Measurements from ENCODE around the gene EMC6.
A peak's percentile ranks its signal among the peaks of the same experiment; 100 is the strongest.

EMC6 gene

GRCh38 chr17:3689262-3690093, 20.9 kb downstream of the EMC6 start:
- TF ChIP-seq CTCF (IDR thresholded peaks at IDR 0.05; ENCODE audit: insufficient read depth, low read depth, low read length, missing control alignments), result no peak
- H3K4me3 ChIP-seq (ENCODE audit: low read depth, low read length), result no peak overlapping the region
- DNase-seq (ENCODE audit: low read depth), result no peak

- DNase-seq (ENCODE audit: low read depth), result no peak
- TF ChIP-seq CTCF (IDR thresholded peaks at IDR 0.05; ENCODE audit: insufficient read depth, low read depth, low read length, missing control alignments), result no peak
- no peak overlapping the region for H3K4me3 ChIP-seq (ENCODE audit: low read depth, low read length)
Observed at GRCh38 chr17:3690094-3690715, 21.6 kb downstream of the EMC6 start.

GRCh38 chr17:3691617-3692067, 23.0 kb downstream of the EMC6 start:
- DNase-seq (ENCODE audit: low read depth), result no peak
- H3K4me3 ChIP-seq (ENCODE audit: low read depth, low read length), result no peak overlapping the region
- TF ChIP-seq CTCF (IDR thresholded peaks at IDR 0.05; ENCODE audit: insufficient read depth, low read depth, low read length, missing control alignments), result peak; percentile 20

- peak; percentile 3 for TF ChIP-seq CTCF (IDR thresholded peaks at IDR 0.05; ENCODE audit: insufficient read depth, low read depth, low read length, missing control alignments)
- no peak for DNase-seq (ENCODE audit: low read depth)
- H3K4me3 ChIP-seq (ENCODE audit: low read depth, low read length), result no peak overlapping the region
Observed at GRCh38 chr17:3692346-3692745, 23.7 kb downstream of the EMC6 start.

GRCh38 chr17:3693141-3693540, 24.5 kb downstream of the EMC6 start:
- H3K4me3 ChIP-seq (ENCODE audit: low read depth, low read length), result peak overlapping the region; percentile 81
- DNase-seq (ENCODE audit: low read depth), result no peak
- no peak for TF ChIP-seq CTCF (IDR thresholded peaks at IDR 0.05; ENCODE audit: insufficient read depth, low read depth, low read length, missing control alignments)

GRCh38 chr17:3693829-3694231, 25.2 kb downstream of the EMC6 start:
- no peak for TF ChIP-seq CTCF (IDR thresholded peaks at IDR 0.05; ENCODE audit: insufficient read depth, low read depth, low read length, missing control alignments)
- peak overlapping the region; percentile 81 for H3K4me3 ChIP-seq (ENCODE audit: low read depth, low read length)
- peak; percentile 96 for DNase-seq (ENCODE audit: low read depth)

Measured in GM12865 (cell line).